Endodermal cell (in vitro differentiated cells): ENCODE measurements around the gene PSMB5. TPM values are rescaled to one million over a fixed set of nuclear protein-coding genes. Genes with fewer than 3 reads are reported as not detected.

Experiments used
- DNase-seq: peaks from one replicate; pipeline ENCODE4 v3.0.0-alpha.2; 2017
- H3K27ac ChIP-seq: 2 replicates; pipeline ENCODE4 v1.5.1; 2013; ENCODE audit warnings: mild to moderate bottlenecking, low read depth, low read length, moderate library complexity
- H3K27me3 ChIP-seq: 2 replicates; pipeline ENCODE4 v1.6.1; 2013; ENCODE audit warnings: mild to moderate bottlenecking, low read length, moderate library complexity; ENCODE audit not compliant: insufficient read depth, control insufficient read depth, poor library complexity, severe bottlenecking
- H3K36me3 ChIP-seq: 2 replicates; pipeline ENCODE4 v1.7.0; 2013; ENCODE audit warnings: mild to moderate bottlenecking, low read length, moderate library complexity; ENCODE audit not compliant: control insufficient read depth, insufficient read depth
- H3K4me1 ChIP-seq: one replicate; pipeline ENCODE4 v1.7.0; 2013; ENCODE audit warnings: low read length; ENCODE audit not compliant: control insufficient read depth, insufficient read depth
- H3K4me3 ChIP-seq: 2 replicates; pipeline ENCODE4 v1.5.1; 2013; ENCODE audit warnings: mild to moderate bottlenecking, low read length, moderate library complexity
- H3K9ac ChIP-seq: 2 replicates; pipeline ENCODE4 v1.6.1; 2013; ENCODE audit warnings: mild to moderate bottlenecking, low read length, moderate library complexity; ENCODE audit not compliant: poor library complexity, severe bottlenecking; ENCODE audit errors: extremely low read depth
- H3K9me3 ChIP-seq: 2 replicates; pipeline ENCODE4 v1.6.1; 2013; ENCODE audit warnings: mild to moderate bottlenecking, low read length, moderate library complexity; ENCODE audit not compliant: control insufficient read depth
- H3K27ac Mint-ChIP-seq: 2 replicates; pipeline ENCODE4 v1.8.0; 2020; ENCODE audit warnings: mixed read lengths
- H3K27me3 Mint-ChIP-seq: 2 replicates; pipeline ENCODE4 v1.8.0; 2021; ENCODE audit warnings: mild to moderate bottlenecking, mixed read lengths; ENCODE audit not compliant: insufficient read depth
- H3K36me3 Mint-ChIP-seq: 2 replicates; pipeline ENCODE4 v1.8.0; 2020; ENCODE audit warnings: low read depth, mixed read lengths
- H3K4me1 Mint-ChIP-seq: 2 replicates; pipeline ENCODE4 v1.8.0; 2020; ENCODE audit warnings: mixed read lengths
- H3K4me3 Mint-ChIP-seq: 2 replicates; pipeline ENCODE4 v1.8.0; 2020; ENCODE audit warnings: mild to moderate bottlenecking, moderate library complexity, mixed read lengths
- H3K9me3 Mint-ChIP-seq: 2 replicates; pipeline ENCODE4 v1.8.0; 2020; ENCODE audit warnings: mild to moderate bottlenecking, mixed read lengths
- CTCF ChIP-seq: fragments of 200-600 bp; sonication (generic); conservative IDR thresholded peaks from 2 replicates; pipeline ENCODE4 v1.5.0; 2021; ENCODE audit warnings: antibody characterized with exemption, mild to moderate bottlenecking
- WGBS, 2 experiments: methylation state at CpG; one replicate each; pipeline versions ENCODE4 v1.1.5 to v1.1.7; 2013; ENCODE audit warnings: missing lambda C conversion rate in 2 of 2, mixed read lengths in 1 of 2; ENCODE audit not compliant: insufficient coverage in 1 of 2, insufficient read length in 1 of 2; 5-methylcytosine and 5-hydroxymethylcytosine counted together
- total RNA-seq, 2 donors: library from RNA; stranded (reverse); fragmentation: NEBNext Ultra II Directional in 1 of 2; extraction: Animal tissue kit (Norgen Biotek cat#: 25700) in 1 of 2; gene quantifications; 2 replicates in 1 of 2; 3 replicates in 1 of 2; pipeline ENCODE4 v1.2.1, GENCODE V29; 2021

Gene PSMB5
- total RNA-seq, 2 donors from 2014 or later = 227 to 257 TPM

- no peak overlapping the region for H3K9ac ChIP-seq
- peaks cover 74% of the 10 kb centered on the region for H3K36me3 ChIP-seq
- H3K4me3 Mint-ChIP-seq = no peak overlapping the region
- no peaks in the 10 kb centered on the region for H3K9me3 ChIP-seq
- H3K27me3 ChIP-seq = no peaks in the 10 kb centered on the region
- H3K27ac ChIP-seq = no peak overlapping the region
- peaks cover 66% of the 10 kb centered on the region for H3K36me3 Mint-ChIP-seq
- no peak overlapping the region for H3K4me3 ChIP-seq
- H3K27me3 Mint-ChIP-seq = no peaks in the 10 kb centered on the region
- no peak overlapping the region for H3K27ac Mint-ChIP-seq
- H3K9me3 Mint-ChIP-seq = no peaks in the 10 kb centered on the region
- peaks cover 19% of the 10 kb centered on the region for H3K4me1 ChIP-seq
- WGBS, 2 experiments = 94 to 100% methylated on average over 1 of the region's 1 CpG
- H3K4me1 Mint-ChIP-seq = peaks cover 40% of the 10 kb centered on the region
- DNase-seq = no peak
- no peak for TF ChIP-seq CTCF
These were observed 40.2 kb upstream of the PSMB5 start for GRCh38 chr14:23074906-23075305.

GRCh38 chr14:23071921-23072539, 37.3 kb upstream of the PSMB5 start:
- peak overlapping the region; percentile 90 for H3K4me3 Mint-ChIP-seq
- H3K9me3 ChIP-seq = no peaks in the 10 kb centered on the region
- peak; percentile 80 for DNase-seq
- WGBS, 2 experiments = 66 to 89% methylated on average over 3 to 5 of the region's 5 CpGs
- H3K4me1 ChIP-seq = peaks cover 42% of the 10 kb centered on the region
- no peaks in the 10 kb centered on the region for H3K27me3 Mint-ChIP-seq
- peak overlapping the region; percentile 97 for H3K27ac Mint-ChIP-seq
- no peak for TF ChIP-seq CTCF
- no peak overlapping the region for H3K9ac ChIP-seq
- H3K36me3 ChIP-seq = peaks cover 67% of the 10 kb centered on the region
- peaks cover 59% of the 10 kb centered on the region for H3K36me3 Mint-ChIP-seq
- no peaks in the 10 kb centered on the region for H3K27me3 ChIP-seq
- H3K9me3 Mint-ChIP-seq = no peaks in the 10 kb centered on the region
- peak overlapping the region; percentile 63 for H3K27ac ChIP-seq
- peaks cover 59% of the 10 kb centered on the region for H3K4me1 Mint-ChIP-seq
- H3K4me3 ChIP-seq = peak overlapping the region; percentile 90

- Histone ChIP-seq H3K4me3 (peak overlapping the region; percentile 90), H3K9ac (peak overlapping the region; percentile 88), H3K9me3 (no peaks in the 10 kb centered on the region), H3K27me3 (no peaks in the 10 kb centered on the region), H3K4me1 (peaks cover 39% of the 10 kb centered on the region), H3K36me3 (peaks cover 67% of the 10 kb centered on the region), H3K27ac (peak overlapping the region; percentile 63)
- peak overlapping the region; percentile 97 for H3K27ac Mint-ChIP-seq
- 2% methylated on average over 7 to 14 of the region's 14 CpGs for WGBS, 2 experiments
- H3K4me1 Mint-ChIP-seq = peaks cover 57% of the 10 kb centered on the region
- TF ChIP-seq CTCF = no peak
- H3K27me3 Mint-ChIP-seq = no peaks in the 10 kb centered on the region
- peak; percentile 94 for DNase-seq
- H3K9me3 Mint-ChIP-seq = no peaks in the 10 kb centered on the region
- H3K4me3 Mint-ChIP-seq = peak overlapping the region; percentile 90
- H3K36me3 Mint-ChIP-seq = peaks cover 64% of the 10 kb centered on the region
These were observed 36.7 kb upstream of the PSMB5 start for GRCh38 chr14:23071244-23071920.
